ENCODE measurements around the gene RPL19.

Gene RPL19

DNA sequence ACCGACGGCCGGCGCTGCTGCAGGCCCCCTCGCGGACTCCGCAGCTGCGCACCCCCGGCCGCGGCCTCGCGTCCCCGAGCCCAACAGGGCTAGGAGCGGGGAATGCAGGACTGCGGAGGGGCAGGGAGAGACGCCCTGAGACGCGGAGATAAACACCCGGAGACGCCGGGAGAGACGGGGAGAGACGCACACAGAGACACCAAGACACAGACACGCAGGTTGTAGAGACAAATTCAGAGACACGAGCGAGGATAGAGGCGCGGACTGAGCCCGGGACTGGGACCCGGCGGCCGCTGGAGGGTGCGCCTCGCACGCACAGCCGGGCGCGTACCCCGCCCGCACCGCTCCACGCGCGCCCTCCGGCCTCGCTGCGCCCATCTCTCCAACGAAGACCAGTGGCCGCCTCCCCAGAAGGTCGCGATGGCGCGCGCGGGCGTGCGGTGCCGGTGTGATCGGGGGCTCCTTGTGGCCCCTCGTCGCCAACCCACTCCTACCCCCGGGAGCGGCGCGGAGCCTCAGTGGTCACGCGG is 24.8 kb downstream of the RPL19 start:
- DNase-seq (ENCODE audit: low read depth) = no peak

DNA sequence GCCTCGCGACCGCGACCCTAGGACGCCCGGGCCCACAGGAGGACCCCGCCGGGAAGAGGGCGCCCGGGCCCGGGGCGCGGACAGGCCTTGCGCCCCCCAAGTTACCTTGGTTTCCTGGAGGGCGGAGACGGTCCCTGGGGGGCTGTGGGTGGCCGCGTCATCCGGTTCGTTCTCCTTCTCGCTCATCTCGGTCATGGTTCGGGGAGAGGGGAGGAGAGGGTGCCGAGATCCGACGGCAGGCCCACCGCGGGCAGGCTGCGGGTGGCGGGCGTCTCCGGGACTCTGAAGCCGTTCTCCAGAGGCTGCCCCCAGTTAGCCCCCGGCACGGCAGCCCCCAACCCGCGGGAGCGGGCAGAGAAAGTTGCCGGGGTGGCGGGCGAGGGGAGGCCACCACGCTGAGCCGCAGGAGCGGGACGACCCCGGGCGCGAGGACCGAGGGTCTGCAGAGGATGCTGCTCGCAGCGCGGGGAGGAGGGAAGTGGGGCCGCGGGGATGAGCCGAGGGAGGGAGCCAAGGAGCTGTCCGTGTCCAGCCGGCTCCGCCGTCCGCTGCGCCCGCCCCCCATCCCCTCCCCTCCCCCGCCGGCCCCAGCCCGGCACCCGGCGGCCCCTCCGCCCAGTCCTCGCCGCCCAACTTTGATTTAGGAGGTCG is 25.4 kb downstream of the RPL19 start, which contains the start of gene STAC2:
Gene STAC2, minus strand, starts transcription at position 638 of the 651 bp plus-strand sequence. Its CDS starts 443 bp downstream, at position 195.
- DNase-seq (ENCODE audit: low read depth) = no peak

DNA sequence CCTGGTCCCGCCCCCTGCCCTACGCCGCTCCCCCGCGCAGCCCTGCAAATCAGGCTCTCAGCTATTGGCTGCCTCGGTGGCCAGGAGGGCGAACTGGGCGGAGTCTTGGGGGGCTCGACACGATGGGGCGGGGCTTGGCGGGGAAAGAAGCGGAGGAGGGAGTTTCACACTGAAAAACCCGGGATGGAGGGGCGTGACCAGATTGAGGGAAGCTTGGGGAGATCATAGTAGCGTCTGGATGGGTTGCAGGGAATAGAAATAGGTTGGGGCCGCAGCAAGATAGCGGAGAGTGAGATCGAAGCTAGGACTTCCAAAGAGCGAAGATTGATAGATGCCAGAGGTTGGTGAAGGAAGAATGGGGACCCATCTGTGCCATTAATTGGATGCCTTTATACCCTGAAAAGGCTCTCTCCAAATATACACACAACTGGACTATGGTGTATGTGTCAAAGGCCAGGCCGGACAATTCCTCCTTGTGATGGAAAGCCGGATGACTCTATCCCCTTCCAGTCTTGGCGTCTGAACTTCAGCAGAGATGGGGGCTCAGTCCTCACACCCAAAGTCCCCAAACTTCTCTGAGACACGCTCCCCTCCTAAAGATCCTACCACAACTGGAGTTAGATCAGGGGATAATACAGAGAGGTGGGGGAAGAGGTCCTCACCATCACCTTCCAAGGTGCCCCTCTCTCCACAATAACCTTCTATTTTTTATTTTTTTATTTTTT is 26.0 kb downstream of the RPL19 start:
- no peak for DNase-seq (ENCODE audit: low read depth)

DNA sequence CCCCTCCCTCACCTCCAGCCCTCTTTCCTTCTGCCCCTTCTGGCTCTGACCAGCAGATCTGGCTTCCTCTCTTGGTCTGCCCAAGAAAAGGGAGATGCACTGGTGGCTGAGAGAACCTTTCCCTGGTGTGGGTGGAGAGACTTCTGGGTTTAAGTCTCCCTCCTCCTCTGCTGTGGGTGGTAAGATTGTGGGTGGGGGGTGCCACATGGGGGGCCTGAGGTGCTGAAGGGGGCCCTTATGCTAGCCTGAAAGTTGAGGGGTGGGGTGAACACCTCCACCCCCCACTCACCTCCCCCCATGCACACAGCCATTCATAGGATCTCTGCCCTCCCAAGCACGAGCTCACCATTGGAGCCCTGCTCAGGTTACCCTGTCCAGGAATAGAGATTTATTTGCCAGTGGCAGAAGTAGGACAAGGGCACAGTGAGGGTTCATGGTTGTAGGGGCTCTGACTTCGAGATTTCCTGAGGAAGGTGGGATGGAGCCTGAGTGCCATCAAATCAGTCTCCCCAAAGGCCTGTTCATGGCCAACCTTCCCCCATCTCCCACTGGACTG is 27.4 kb downstream of the RPL19 start:
- no peak for DNase-seq (ENCODE audit: low read depth)

DNA sequence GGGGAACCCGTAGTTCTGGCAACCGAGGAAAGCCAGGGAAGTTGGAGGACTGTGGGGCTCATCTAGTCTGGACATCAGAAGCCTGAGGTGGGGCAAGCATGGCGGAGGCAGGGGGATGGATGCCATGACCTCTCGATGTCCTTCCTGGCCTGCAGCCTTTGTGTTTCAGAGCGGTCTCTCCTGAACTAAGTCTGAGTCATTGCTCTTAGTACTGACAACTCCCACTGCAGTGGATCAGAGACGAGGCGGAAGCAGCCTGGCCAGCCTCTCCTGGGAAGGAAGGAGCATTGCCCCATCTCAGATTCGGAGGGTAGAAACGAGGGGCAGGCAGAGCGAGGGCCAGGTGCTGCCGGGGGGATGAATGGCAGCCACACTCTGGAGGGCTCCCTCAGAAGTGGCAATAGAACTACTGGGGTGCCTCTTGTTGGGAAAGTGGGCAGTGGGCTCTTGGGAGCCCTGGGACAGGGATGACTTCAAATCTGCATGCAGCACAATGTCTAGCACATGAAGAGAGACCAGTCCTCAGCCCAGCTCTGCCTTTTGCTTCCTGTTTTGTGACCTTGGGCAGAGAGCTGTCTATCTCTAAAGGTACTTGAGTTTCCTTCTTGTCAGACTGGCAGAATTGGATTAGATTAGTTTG is 29.3 kb downstream of the RPL19 start:
- DNase-seq (ENCODE audit: low read depth) = no peak

DNA sequence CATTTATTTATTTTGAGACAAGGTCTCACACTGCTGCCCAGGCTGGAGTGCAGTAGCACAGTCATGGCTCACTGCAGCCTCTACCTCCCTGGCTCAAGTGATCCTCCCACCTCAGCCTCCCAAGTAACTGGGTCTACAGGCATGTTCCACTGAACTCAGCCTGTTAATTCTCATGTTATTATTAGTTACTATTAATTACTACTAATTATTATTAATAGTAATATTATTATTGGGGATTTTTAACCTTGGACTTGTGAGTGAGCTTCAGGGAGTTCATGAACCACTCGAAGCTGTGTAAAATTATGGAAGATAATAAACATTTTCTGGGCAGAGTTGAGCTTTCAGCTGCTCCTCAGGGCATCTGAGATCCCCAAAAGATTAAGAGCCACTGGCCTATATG is 30.3 kb downstream of the RPL19 start:
- no peak for DNase-seq (ENCODE audit: low read depth)

DNA sequence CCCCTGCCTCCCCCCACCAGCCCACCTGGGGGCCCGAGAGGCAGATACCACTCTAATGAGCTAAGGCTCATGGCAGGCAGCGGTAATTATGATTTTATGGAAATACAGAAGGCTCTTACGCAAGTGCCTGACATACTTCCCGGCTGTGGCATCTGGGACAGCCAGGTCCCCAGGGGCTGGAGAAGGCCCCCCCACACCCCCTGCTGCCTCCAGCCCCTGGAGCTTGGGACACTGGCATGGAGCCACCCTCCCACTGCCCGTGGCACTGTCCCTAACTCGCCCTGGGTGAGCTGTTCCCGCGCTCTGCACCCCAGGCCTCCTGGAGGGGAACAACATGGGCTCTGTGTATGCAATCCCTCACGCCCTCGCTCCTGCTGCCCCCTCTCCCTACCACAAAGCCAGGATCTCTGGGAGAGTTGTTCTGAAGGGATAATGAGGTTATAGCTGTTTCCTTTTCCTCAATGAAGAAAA is 31.0 kb downstream of the RPL19 start:
- DNase-seq (ENCODE audit: low read depth) = no peak

DNA sequence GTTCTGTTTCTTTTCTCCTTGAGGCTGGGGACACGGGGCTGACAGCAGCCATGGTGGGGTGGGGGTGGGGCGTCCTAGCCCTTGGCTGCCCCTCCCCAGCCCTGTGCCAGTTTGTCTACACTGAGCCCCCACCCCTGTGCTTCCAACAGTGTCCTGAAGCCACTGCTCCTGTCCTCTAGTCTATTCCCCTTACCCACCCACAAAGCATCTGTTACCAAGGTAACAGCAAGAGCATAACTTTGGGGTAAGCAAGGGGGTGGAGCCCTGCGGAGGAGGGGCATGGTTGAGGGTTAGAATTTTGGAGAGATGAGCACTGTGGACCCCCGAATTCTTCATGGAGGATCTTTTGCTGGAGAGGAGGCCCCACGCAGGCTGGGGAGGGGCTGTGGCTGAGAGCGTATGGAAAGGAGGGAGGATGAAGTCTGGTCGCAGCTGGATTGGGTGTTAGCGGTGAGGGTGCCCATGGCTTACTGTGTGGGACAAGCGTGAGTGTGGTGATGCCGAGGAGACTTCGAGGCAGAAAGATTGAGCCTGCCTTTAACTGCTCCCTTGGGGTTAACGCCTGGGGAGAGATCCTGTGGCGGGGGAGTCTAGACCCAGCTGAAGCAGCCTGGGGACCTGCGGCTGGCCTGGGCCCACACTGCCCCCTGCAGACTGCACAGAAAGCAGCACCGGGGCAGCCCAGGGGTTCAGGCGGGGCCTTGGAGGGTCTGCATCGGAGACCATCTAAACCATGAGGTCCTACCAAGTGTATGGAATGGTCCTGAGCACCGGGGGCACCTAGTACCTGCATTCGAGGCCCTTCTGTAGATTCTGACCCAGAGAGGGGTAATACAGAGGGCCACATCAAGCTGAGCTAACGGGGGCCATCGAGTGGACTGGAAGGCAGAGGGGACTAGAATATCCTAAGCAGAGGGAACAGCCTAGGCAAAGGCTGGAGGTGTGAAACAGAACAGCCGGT is 31.8 kb downstream of the RPL19 start:
- DNase-seq (ENCODE audit: low read depth) = no peak

DNA sequence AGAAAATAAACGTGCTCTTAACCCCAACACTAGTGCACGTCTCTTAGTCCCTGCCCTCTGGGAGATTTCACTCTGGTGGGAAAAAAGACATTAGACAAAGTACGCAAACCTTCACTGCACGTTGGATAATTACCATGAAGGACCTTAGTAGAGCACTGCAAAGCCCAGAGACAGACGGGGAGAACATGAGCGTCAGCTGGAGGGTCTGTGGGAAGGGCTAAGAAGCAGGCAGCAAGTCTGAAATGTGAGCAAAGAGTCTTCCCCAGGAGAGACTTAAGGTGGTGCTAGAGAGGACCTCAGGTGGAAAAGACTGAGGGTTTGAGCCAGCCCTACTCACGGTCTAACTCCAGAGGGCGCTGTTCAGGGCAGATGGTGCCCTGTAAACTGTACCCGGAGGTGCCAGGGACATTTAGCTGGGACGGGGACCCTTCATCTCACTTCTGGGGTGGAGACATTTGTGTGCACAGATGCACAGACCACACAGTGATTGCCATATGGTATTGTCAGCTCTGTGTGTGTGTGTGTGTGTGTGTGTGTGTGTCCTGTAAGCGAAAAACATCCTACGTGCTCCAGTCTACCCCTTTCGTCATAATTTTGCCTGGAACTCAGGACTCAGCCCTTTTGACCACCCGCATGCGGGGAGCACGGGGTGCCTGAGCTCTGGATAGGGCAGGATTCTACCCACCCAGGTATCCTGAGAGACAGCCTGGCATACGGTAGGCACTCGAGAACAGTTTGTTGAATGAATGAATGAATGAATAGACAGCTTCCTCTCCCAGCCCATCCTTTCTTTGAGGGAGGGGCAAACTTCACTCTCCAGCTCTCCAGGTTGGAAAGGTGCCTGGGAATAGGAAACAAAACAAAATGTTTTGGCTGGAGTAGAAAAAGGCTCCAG is 35.7 kb downstream of the RPL19 start:
- no peak for DNase-seq (ENCODE audit: low read depth)

DNA sequence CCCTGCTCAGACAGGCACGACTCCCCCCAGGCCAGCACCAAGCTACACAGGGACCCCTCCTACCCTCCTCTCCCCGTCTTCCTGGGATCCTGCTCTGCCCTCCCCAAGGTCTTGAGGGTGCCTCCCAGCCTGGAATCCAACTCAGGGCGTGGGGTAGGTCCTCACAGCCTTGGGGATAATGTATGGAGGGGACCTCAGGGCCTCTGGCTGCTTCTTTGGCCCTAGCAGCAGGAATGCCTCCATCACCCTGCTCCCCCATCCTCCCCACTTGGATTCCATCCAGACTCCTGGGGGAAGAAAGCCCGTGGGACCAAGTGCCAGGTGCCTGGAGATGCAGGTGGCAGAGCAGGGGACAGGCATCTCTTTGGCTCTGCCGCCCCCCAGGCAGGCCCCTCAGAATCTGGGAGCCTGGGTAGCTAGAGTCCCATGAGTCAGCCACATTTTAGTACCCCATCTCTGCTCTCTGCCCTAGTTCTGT is 36.4 kb downstream of the RPL19 start:
- DNase-seq (ENCODE audit: low read depth) = no peak

DNA sequence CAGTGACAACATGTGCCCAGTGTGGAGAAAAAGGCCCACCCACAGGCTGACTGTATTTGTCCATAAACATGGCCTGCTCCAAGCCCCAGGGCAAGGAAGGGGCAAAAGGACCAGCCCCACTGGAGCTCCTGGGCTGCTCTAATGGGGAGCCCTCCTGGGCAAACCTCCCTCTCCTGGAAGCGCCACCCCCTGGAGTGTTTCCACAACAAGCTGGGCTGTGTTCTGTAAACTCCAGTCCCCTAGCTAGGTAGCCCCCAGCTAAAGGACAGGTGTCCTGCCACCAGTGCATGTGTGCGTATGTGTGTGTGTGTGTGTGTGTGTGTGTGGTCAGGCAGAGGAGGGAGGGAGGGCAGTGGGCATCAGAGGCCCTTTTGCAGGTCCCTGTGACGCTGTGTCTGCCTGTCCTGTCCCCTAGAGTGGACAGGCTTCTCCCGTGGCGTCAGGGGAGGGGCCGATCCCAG is 36.9 kb downstream of the RPL19 start:
- DNase-seq (ENCODE audit: low read depth) = no peak

DNA sequence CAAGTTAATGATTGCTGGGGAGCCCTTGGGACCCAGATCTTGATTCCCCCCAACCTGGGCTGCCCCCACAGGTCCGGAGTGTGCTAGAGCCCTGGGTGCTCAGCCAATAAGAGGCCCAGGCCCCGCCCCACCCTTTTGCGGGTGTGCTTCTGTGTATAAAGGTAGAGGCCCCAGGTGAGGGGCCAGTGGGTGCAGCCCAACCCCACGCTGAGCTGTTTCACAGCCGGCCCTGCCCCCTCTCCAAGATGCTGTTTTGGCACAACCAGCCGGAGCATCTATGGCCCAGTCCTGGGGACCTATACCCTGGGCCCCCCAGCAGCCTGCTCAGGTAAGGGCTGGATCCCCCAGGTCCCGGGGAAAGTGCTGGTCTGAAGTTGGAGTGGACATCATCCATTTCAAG is 37.5 kb downstream of the RPL19 start:
- DNase-seq (ENCODE audit: low read depth) = no peak

DNA sequence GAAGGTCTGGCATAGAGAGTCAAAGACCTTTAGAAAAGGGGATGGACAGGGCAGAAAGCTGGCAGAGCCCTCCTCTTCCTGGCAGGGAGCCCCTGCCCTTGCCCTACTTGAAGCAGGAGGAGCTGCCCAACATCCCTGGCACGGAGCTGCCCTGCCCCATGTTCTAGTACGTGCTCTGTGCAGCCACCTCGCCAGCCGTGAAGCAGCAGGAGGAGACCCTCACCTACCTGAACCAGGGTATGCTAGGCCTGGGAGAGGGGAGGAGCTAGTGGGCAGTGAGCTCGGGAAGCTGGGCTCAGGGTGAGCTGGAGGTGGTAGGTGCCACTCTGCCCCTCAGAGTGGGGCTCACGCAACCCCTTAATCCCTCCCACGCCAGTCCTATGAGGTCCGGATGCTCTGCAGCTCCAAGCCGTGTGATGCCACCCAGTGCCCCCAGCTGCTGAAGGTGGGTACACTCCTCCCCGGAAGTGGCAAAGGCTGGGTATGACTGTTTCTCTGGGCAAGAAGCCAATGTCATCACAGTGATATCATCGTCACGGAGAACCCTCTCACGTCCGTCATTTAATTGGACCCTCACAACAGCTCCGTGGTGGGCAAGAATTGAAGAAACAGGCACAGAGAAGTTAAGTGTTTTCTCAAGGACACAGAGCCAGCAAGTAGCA is 38.4 kb downstream of the RPL19 start:
- DNase-seq (ENCODE audit: low read depth) = no peak

DNA sequence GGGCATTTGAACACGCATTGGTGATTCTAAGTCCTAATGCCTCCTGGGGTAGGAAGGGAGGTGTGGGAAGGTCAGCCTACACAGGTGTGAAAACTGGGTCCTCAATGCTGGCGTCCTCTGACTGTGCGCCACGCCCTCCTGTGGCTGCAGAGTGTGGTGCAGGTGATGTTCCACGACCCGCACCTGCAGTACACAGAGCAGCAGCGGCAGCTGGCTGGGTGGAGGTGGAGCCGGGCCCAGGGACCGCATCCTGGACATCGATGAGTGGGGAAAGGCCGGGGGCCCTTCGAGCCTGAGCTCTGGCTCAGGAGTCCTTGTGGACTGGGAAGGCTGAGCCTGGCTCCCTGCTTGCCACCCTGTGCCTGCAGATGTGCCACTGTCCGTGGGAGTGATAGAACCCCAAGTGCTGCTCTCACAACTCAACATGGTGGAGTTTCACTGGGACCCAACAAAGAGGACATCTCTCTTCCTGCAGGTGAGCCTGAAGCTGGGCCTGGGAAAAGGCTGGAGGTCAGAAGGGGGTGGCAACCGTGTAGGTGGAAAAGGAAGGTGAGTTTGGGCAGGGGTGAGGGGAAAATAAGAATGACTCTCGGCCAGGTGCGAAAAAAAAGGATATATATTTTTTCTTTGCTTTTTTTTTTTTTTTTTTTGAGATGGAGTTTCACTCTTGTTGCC is 39.7 kb downstream of the RPL19 start:
- no peak for DNase-seq (ENCODE audit: low read depth)

DNA sequence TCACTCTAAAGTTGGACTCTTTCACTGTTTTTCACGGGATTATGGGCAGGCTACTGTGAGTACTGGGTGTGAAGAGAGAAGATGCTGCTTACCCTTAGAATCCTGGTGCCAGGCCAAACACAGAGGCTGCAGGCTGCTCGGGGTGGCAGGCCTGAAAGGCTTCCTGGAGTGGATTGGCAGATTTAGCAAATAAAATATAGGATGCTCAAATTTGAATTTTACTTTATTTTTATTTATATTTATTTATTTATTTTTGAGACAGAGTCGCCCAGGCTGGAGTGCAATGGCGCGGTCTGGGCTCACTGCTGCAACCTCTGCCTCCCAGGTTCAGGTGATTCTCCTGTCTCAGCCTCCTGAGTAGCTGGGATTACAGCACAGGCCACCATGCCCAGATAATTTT is 40.5 kb downstream of the RPL19 start:
- DNase-seq (ENCODE audit: low read depth) = no peak

DNA sequence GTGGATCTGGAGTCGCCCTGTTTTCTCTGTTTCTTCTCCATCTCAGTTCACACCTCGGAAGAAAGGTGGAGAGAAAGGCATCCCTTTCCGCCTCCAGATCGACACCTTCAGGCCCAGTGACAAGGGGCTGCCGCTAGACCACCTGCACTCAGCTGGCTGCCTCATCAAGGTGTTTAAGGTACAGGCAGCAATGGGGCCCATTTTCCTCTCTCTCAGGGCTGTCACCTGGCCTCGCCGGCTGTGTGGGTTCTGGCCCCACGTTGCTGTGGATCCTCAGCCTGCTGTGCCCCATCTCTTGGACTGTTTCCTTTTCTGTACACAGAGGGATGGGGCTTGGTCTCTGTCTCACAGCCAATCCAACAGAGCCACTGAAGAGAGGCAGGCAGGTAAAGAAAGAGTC is 43.1 kb downstream of the RPL19 start:
- no peak for DNase-seq (ENCODE audit: low read depth)

DNA sequence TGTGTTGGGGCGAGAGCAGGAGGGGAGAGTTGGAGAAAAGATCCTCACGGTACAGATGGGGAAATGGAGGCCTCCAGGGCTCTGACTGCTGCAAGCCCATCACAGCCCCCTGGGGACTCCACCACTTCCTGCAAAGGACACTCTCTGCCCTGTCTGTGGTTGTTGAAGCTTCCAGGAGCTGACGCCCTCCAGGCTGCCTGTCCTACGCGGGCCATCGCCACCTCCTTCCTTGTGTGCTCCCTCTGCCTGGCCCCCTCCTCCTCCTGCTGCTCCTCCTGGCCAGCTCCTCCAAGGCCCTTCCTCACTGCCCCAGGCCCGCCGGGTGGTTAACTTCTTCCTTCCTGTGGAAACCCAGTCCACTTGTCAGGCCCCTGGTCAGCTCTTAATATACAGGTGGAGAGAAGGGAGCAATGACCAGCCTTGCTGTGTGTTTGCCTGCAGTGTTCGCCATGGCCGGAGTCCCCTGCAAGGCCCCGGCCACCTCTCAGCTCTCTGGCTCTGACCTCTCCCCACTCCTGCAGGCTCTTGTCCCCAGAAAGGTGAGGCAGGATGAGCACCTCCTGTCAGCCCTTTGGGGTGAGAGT is 44.0 kb downstream of the RPL19 start:
- no peak for DNase-seq (ENCODE audit: low read depth)

Data from non-pigmented ciliary epithelial cell (primary cell).